Measurements from ENCODE around the gene NHS.
"Not testable (repeated sequence)": the region's sequence is repeated elsewhere in the genome, so short reads cannot be mapped to it uniquely, and the experiment has no call there.

Gene NHS

GRCh38 chrX:17549107-17549651 lies 174.2 kb downstream of the NHS start:
- no peak for TF ChIP-seq ZNF274 (IDR thresholded peaks at IDR 0.05; ENCODE audit: low read depth, low read length)
- no peak overlapping the region for H3K4me3 ChIP-seq (ENCODE audit: low read length)

- H3K4me3 ChIP-seq (ENCODE audit: low read length), result no peak overlapping the region
- no peak for TF ChIP-seq ZNF274 (IDR thresholded peaks at IDR 0.05; ENCODE audit: low read depth, low read length)
Observed at GRCh38 chrX:17550011-17550410, 175.0 kb downstream of the NHS start.

GRCh38 chrX:17552044-17552650 lies 177.1 kb downstream of the NHS start:
- TF ChIP-seq ZNF274 (IDR thresholded peaks at IDR 0.05; ENCODE audit: low read depth, low read length), result no peak
- no peak overlapping the region for H3K4me3 ChIP-seq (ENCODE audit: low read length)

GRCh38 chrX:17553469-17553868 lies 178.5 kb downstream of the NHS start:
- no peak for TF ChIP-seq ZNF274 (IDR thresholded peaks at IDR 0.05; ENCODE audit: low read depth, low read length)
- no peak overlapping the region for H3K4me3 ChIP-seq (ENCODE audit: low read length)

GRCh38 chrX:17553961-17554482 lies 179.0 kb downstream of the NHS start:
- no peak overlapping the region for H3K4me3 ChIP-seq (ENCODE audit: low read length)
- TF ChIP-seq ZNF274 (IDR thresholded peaks at IDR 0.05; ENCODE audit: low read depth, low read length), result no peak

- TF ChIP-seq ZNF274 (IDR thresholded peaks at IDR 0.05; ENCODE audit: low read depth, low read length), result no peak
- no peak overlapping the region for H3K4me3 ChIP-seq (ENCODE audit: low read length)
Observed at GRCh38 chrX:17554914-17555313, 179.9 kb downstream of the NHS start.

- no peak for TF ChIP-seq ZNF274 (IDR thresholded peaks at IDR 0.05; ENCODE audit: low read depth, low read length)
- no peak overlapping the region for H3K4me3 ChIP-seq (ENCODE audit: low read length)
Observed at GRCh38 chrX:17555846-17556245, 180.8 kb downstream of the NHS start.

GRCh38 chrX:17559728-17560379 lies 184.9 kb downstream of the NHS start:
- no peak for TF ChIP-seq ZNF274 (IDR thresholded peaks at IDR 0.05; ENCODE audit: low read depth, low read length)
- H3K4me3 ChIP-seq (ENCODE audit: low read length), result no peak overlapping the region

- no peak overlapping the region for H3K4me3 ChIP-seq (ENCODE audit: low read length)
- no peak for TF ChIP-seq ZNF274 (IDR thresholded peaks at IDR 0.05; ENCODE audit: low read depth, low read length)
Observed at GRCh38 chrX:17560385-17560784, 185.4 kb downstream of the NHS start.

GRCh38 chrX:17563076-17563475 lies 188.1 kb downstream of the NHS start:
- H3K4me3 ChIP-seq (ENCODE audit: low read length), result no peak overlapping the region
- TF ChIP-seq ZNF274 (IDR thresholded peaks at IDR 0.05; ENCODE audit: low read depth, low read length), result no peak

GRCh38 chrX:17563515-17563914 lies 188.5 kb downstream of the NHS start:
- H3K4me3 ChIP-seq (ENCODE audit: low read length), result no peak overlapping the region
- TF ChIP-seq ZNF274 (IDR thresholded peaks at IDR 0.05; ENCODE audit: low read depth, low read length), result no peak

GRCh38 chrX:17564689-17565409 lies 189.8 kb downstream of the NHS start:
- no peak overlapping the region for H3K4me3 ChIP-seq (ENCODE audit: low read length)
- TF ChIP-seq ZNF274 (IDR thresholded peaks at IDR 0.05; ENCODE audit: low read depth, low read length), result no peak

- no peak for TF ChIP-seq ZNF274 (IDR thresholded peaks at IDR 0.05; ENCODE audit: low read depth, low read length)
- H3K4me3 ChIP-seq (ENCODE audit: low read length), result no peak overlapping the region
Observed at GRCh38 chrX:17566740-17567139, 191.7 kb downstream of the NHS start.

- no peak for TF ChIP-seq ZNF274 (IDR thresholded peaks at IDR 0.05; ENCODE audit: low read depth, low read length)
Observed at GRCh38 chrX:17567187-17567586, 192.2 kb downstream of the NHS start.

GRCh38 chrX:17567821-17568220 lies 192.8 kb downstream of the NHS start:
- H3K4me3 ChIP-seq (ENCODE audit: low read length), result no peak overlapping the region
- TF ChIP-seq ZNF274 (IDR thresholded peaks at IDR 0.05; ENCODE audit: low read depth, low read length), result no peak

More at GRCh38 chrX:17567187-17567586, 192.2 kb downstream of the NHS start:
- no peak overlapping the region for H3K4me3 ChIP-seq (ENCODE audit: low read length)

GRCh38 chrX:17568804-17569203 lies 193.8 kb downstream of the NHS start:
- H3K4me3 ChIP-seq (ENCODE audit: low read length), result not testable (repeated sequence)
